Measurements from ENCODE around the gene PPFIA3. TPM values are rescaled to one million over a fixed set of nuclear protein-coding genes. Genes with fewer than 3 reads are reported as not detected.

PPFIA3 gene
- total and polyA plus RNA-seq, 2 of the 8 experiments (the other 6 are each of a cell fraction or from before 2014, with no cell fraction given) = 15.9 to 25.3 TPM

GRCh38 chr19:49145573-49146407 lies 26.4 kb downstream of the PPFIA3 start (continued):
- no peak for TF ChIP-seq CHD7 (IDR thresholded peaks at IDR 0.05; ENCODE audit: insufficient replicate concordance, low read length)
- TF ChIP-seq POU5F1 (IDR thresholded peaks at IDR 0.05; ENCODE audit: low read depth, low read length) = no peak
- peak; percentile 61 to 70 for TF ChIP-seq RAD21 (IDR thresholded peaks at IDR 0.05 in 1 of 2, conservative IDR thresholded peaks at IDR 0.05 in 1 of 2; ENCODE audit: low read depth in 2 of 2, low read length in 2 of 2)
- peak; percentile 66 to 91 (median 73) for TF ChIP-seq CTCF (IDR thresholded peaks at IDR 0.05; ENCODE audit: control extremely low read depth in 1 of 3, insufficient read depth in 1 of 3, low read depth in 1 of 3, low read length in 3 of 3)
- TF ChIP-seq FOSL1 (IDR thresholded peaks at IDR 0.05; ENCODE audit: insufficient read depth, low read depth, low read length) = no peak
- no peak for TF ChIP-seq SAP30 (IDR thresholded peaks at IDR 0.05; ENCODE audit: insufficient read depth, insufficient replicate concordance, low read length)

Measured in H1 (cell line).